ENCODE data around the gene SNUPN. TPM values are rescaled to one million over a fixed set of nuclear protein-coding genes. Genes with fewer than 3 reads are reported as not detected.
A peak's percentile ranks its signal among the peaks of the same experiment; 100 is the strongest.
"Not testable (repeated sequence)": the region's sequence is repeated elsewhere in the genome, so short reads cannot be mapped to it uniquely, and the experiment has no call there.

Gene SNUPN
- total RNA-seq, 1 experiment from 2014 or later = 43.9 TPM

DNA sequence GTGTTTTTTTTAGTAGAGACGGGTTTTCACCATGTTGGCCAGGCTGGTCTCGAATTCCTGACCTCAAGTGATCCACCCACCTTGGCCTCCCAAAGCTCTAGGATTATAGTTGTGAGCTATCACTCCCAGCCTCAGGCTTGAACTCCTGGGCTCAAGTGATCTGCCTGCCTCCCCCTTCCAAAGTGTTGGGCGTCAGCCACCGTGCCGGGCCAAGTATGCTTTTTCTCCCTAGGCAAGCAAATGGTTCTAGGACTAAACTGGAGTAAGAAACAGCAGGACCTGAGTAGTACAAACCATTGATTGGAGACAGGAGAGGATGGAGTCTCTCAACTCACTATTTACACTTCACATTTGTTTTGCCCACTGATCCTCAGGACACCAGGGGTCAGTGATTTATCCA lies 41.8 kb downstream of the SNUPN start:
- no peak for DNase-seq (ENCODE audit: low read depth)

DNA sequence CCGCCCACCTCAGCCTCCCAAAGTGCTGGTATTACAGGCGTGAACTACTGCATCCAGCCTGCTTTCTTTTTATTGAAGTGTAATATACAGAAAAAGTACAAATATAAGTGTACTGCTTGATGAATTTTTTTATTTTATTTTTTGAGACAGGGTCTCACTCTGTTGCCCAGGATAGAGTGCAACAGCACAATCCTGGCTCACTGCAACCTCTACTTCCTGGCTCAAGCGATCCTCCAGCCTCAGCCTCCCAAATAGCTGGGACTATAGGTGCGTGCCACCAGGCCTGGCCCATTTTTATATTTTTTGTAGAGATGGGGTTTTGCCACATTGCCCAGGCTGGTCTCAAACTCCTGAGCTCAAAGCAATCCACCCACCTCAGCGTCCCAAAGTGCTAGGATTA lies 42.6 kb downstream of the SNUPN start:
- DNase-seq (ENCODE audit: low read depth) = not testable (repeated sequence)

DNA sequence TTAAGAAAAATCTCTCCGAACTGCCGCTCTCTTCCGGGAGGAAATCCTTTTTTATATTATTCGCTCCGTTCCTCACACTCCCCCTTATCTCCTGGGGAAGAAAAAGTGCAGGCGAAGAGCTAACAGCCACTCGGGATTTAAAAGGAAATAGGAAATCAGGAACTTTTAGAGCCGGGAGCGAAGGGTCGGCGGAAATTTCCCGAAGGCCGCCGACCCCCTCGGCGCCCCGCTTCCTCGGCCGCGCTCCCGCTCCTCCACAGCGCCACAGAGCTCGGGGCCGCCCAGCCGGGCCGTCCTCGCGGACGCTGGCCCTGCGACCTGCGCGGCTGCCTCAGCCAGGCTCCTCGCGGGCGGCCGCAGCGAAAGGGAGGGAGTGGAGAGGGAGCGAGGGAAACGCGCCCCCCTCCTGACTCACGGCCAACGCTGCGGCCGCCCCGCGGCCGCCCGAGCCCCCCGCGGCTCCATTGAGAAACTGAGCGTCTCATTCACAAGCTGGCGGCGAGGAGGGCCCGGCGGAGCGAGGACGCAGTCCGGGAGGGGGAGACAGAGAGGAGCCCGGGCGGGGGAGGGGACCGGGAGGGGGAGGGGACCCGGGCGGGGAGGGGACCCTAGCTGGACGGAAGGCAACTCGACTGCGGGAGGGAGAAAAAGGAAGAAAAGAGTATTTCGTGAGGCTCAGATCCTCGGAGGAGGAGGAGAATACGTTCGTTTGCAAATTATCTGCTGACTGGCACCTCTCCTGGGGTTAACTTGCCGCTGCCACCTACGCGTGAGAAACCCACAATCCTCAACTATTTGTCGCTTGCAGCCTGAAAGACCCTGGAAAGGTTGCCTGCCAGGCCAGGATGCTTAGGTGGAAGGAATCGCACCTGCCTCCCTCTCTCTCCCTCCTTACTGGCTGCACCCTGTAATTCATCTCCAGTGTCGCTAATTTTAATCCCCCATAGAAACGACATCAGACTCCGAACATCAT lies 46.3 kb downstream of the SNUPN start, which contains the start of gene PTPN9:
Gene PTPN9, minus strand, starts transcription at position 368 of the 973 bp plus-strand sequence. CDS start 539 bp downstream, outside the sequence.
- DNase-seq (ENCODE audit: low read depth) = peak; percentile 78

DNA sequence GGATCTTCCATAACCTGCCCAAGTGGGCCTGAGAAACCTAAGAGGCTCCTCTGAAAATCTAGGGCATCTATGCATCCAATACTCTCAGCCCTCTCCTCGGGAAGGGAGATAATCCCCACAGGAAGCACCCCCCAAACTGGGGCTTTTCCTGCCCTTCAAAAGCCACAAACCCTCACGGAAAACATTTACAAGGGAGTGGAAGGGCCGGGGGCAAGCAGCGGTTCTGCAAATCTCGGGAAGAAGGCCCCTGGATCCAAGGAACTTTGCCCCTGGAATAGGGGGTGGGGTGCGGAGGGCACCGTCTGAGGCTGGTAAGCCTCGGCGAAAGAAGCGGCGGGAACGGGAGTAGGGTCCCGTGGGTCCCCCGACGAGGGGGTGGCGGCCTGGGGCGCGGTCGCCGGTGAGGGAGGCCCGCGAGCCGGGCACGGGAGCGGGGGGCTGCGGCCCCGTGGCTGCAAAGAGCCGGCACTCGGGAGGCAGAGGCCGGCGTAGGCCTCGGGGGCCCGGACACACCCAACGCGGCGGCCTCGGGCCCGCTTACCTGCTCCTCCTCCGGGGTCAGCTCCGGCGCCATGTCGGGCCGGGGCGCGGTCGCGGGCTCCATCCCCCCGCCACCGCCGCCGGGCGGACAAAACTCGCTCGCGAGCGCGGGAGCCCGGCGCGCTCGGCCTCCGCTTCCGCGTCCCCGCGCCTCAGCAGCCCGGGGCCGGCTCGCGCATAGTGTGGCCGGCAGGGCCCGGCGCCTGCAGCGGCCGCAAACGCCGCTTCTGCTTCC lies 47.2 kb downstream of the SNUPN start:
- DNase-seq (ENCODE audit: low read depth) = peak; percentile 22

DNA sequence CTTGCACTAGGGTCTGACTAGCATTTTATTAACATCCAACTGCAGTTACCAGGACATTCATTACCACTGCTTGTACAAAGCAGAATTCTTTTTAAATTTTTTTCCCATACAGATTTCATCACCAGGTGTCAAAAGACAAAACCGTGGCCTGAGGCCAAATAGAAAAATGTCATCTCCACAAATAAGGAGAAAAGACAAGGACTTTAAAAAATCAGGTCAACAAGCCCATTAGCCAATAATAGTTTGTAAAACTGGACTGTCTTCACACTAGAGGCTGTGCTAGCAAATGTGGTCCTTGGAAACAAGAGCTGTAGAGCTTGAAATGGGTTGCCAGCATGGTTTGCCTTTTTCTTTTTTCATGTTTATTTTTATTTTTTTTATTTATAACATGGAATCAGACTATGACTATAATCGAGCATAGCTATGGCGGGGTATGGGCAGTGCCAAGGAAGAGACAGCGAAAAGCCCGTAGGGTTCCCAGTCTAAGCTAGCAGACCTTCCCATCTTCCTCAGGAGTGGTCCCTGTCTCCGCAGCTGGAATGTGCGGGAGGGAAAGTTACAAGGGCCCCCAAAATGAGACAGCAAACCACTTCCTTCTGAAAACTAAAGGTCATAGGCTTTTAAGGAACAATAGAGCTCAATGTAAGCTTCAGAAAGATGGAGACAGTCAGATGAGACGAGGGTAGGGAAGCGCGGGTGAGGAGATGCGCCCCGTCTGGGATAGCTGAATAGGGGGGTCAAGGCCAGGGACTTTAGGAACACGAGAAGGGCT lies 47.9 kb downstream of the SNUPN start:
- peak; percentile 23 for DNase-seq (ENCODE audit: low read depth)

DNA sequence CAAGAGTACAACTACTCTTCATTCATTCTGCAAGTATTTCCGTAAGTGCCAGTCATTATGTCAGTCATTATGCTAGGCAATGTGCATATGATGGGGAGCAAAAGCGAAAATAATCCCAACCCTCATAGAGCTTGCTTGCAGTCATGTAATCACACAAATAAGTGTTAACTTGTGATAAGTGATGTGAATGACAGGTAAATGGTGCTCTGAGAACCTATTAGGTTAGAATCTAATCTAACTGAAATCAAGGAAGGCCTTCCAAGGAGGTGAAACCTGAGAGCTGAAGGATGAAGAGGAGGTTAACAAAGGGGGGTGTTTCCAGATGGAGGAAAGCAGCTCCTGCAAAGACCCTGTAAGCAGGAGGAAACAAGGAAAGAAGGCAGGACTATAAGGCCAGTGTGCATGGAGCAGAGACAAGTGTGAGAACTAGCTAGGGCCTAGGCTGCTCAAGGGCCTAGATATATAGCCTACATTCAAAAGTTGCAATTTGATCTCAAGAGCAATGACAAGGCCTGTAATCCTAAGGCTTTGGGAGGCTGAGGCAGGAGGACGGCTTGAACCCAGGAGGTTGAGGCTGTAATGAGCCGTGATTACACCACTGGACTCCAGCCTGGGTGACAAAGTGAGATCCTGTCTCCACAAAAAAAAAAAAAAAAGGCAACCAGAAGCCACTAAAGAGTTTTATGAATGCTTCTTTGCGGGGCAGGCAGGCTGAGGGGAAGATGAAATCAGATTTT lies 51.7 kb downstream of the SNUPN start:
- DNase-seq (ENCODE audit: low read depth) = no peak

DNA sequence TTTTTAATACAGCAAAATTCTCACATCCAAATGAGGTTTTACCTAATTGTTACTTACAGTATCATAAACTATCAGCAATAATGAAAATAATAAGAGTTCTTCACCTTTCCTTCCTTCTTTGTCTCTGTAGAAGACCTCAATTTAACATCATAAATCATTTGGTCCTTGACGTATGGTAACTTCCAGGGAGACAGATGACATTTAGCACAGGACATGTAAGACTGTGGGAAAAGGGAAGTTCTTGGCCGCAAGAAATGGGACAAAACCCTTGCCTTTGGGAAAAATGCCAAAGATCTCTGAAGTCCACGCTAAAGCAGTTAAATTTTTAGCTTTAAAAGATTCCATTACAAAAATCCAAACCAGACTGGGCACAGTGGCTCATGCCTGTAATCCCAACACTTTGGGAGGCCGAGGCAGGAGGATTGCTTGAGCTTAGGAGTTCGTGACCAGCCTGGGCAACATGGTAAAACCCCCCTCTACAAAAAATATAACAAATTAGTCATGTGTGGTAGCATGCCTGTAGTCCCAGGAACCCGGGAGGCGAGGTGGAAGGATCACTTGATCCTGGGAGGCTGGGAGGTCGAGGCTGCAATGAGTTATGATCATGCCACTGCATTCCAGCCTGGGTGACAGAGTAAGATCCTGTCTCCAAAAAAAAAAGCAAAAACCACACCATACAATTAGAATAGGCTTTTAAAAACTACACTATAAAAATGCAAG lies 55.2 kb downstream of the SNUPN start:
- no peak for DNase-seq (ENCODE audit: low read depth)

DNA sequence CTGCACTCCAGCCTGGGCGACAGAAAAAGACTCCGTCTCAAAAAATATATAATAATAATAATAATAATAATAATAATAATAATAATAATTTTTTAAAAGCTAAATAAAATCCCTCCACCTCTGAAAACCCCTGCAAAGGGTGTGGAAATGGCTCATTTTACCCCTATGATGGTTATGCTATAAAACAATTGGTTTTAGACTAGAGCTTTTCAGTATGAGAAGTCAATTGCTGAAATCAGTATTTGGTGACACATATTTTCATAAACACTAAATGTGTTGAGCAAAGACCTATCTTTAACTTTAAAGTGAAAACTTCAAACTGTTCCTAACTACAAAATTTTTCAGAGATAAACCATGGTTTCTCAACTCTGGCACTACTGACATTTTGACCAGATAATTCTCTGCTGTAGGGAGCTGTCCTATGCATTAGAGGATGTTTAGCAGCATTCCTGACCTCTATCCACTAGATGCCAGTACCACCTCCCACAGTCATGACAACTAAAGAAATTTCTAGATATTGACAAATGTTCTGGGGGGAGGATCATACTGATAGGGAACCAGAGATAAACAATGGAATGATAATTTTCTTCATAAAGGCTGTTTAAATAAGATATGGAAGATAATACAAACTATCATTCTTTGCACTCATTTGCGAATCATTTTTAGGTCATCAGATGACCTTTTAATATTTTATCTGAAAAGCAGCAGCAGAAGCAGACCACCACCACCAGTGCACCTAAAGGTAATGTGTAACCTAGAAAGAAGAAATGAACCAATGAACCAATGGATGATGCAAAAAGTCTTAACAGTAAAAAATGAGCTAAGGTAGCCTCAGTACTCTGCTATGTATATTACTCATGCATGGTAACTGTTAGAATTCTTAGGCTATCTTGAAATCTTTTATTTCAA lies 60.2 kb downstream of the SNUPN start:
- DNase-seq (ENCODE audit: low read depth) = no peak

DNA sequence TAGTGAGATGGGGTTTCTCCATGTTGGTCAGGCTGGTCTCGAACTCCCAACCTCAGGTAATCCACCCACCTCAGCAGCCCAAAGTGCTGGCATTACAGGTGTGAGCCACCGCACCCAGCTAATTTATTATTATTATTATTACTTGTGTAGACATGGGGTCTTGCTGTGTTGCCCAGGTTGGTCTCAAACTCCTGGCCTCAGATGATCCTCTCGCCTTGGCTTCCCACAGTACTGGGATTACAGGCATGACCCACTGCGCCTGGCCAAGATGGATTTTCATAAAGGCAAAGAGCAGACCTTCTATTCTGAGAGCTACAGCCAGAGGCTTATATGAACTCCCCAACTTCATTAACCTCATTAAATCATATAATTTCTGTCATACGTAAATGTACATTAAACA lies 63.6 kb downstream of the SNUPN start:
- no peak for DNase-seq (ENCODE audit: low read depth)

DNA sequence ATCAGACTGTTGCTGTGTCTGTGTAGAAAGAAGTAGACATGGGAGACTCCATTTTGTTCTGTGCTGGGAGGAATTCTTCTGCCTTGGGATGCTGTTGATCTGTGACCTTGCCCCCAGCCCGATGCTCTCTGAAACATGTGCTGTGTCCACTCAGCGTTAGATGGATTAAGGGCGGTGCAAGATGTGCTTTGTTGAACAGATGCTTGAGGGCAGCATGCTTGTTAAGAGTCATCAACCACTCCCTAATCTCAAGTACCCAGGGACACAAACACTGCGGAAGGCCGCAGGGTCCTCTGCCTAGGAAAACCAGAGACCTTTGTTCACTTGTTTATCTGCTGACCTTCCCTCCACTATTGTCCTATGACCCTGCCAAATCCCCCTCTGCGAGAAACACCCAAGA lies 66.2 kb downstream of the SNUPN start:
- DNase-seq (ENCODE audit: low read depth) = peak; percentile 91

DNA sequence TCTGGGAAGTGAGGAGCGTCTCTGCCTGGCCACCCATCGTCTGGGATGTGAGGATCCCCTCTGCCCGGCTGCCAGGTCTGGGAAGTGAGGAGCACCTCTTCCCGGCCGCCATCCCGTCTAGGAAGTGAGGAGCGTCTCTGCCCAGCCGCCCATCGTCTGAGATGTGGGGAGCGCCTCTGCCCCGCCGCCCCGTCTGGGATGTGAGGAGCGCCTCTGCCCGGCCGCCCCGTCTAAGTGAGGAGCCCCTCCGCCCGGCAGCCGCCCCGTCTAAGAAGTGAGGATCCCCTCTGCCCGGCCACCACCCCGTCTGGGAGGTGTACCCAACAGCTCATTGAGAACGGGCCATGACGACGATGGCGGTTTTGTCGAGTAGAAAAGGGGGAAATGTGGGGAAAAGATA lies 66.6 kb downstream of the SNUPN start:
- not testable (repeated sequence) for DNase-seq (ENCODE audit: low read depth)

DNA sequence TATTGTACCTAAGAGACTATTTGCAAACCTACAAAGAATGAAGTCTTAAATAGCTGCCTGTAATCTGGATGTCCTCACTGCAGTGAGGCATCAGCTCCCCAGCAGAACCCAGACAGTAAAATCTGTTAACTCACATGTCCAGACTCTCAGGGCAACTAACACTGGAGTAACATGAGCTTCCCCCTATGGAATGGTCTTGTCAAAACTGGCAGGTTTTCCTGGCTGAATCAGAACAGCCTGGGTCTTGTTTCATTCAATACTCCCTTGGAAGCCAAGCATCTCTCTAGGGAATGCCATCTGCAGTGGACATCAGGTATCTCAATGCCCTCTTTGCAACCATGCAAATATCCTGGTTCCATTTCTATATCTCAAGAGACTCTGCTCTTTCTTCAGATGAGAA lies 70.8 kb downstream of the SNUPN start:
- peak; percentile 86 for DNase-seq (ENCODE audit: low read depth)

DNA sequence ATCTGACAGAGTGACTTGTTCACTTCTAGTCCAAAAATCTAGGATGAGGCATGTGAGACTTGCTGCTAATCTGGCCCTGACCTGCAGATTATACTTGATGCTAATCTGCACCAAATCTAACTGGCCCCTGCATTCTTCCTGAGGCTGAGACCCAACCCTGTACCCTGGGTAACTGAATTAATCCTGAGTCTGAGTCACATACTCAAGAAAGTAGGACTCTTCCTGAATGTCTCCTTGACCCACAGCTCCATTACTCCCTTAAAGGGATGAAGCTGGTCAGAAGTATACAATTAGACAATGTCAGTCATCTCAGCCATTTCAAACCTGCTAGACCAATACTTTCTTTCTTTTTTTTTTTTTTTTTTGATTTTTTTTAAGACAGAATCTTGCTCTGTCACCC lies 71.9 kb downstream of the SNUPN start:
- DNase-seq (ENCODE audit: low read depth) = no peak

DNA sequence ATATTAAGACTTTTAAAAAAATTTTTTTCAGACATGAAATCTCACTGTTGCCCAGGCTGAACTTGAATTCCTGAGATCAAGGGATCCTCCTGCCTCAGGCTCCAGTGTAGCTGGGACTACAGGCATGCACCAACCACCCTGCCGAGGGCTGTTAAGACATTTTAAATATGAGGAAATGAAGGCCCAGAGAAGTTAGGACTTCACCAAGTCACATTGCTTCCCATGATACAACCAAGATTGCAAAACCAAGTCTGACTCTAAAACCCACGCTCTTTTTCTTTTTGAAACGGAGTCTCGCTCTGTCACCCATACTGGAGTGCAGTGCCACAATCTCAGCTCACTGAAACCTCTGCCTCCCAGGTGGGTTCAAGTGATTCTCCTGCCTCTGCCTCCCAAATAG lies 74.4 kb downstream of the SNUPN start:
- DNase-seq (ENCODE audit: low read depth) = no peak

Other genes starting within 250 kb of the SNUPN start
- gene SIN3A, start 174.0 kb downstream of the SNUPN start, total RNA-seq (2014; rRNA removed) = 21.5 and 26.9 TPM in 2 replicates
- 23.5 and 25.0 TPM in 2 replicates for gene PTPN9, start 46.4 kb downstream of the SNUPN start, total RNA-seq (2014; rRNA removed)
- 155 and 164 TPM in 2 replicates for gene IMP3, start 14.5 kb upstream of the SNUPN start, total RNA-seq (2014; rRNA removed)
- 15.5 and 18.3 TPM in 2 replicates for gene SNX33, start 22.2 kb upstream of the SNUPN start, total RNA-seq (2014; rRNA removed)
- 16.4 and 21.0 TPM in 2 replicates for gene CSPG4, start 87.1 kb upstream of the SNUPN start, total RNA-seq (2014; rRNA removed)
- gene UBE2Q2, start 217.7 kb upstream of the SNUPN start, total RNA-seq (2014; rRNA removed) = 59.4 and 60.6 TPM in 2 replicates

All from LHCN-M2 (cell line).